Testis (tissue), 2 donors: ENCODE results near the gene RSRC2.

ENCODE experiments used
- CTCF ChIP-seq, 3 experiments: fragments of 450-650 bp in 2 of 3; fragments of 200-600 bp in 1 of 3; sonication (generic) in 1 of 3; IDR thresholded peaks; one replicate each; pipeline ENCODE4 v1.5.1; 2016 to 2019; ENCODE audit warnings: antibody characterized with exemption in 3 of 3, mild to moderate bottlenecking in 2 of 3, moderate library complexity in 1 of 3
- POLR2A ChIP-seq: fragments of 450-650 bp; IDR thresholded peaks from one replicate; pipeline ENCODE4 v1.6.1; 2017; ENCODE audit warnings: antibody characterized with exemption, mild to moderate bottlenecking, moderate library complexity

GRCh38 chr12:122481861-122482260, 44.9 kb downstream of the RSRC2 start:
- TF ChIP-seq CTCF (IDR thresholded peaks at IDR 0.05) = no peak
- TF ChIP-seq POLR2A = no peak
